ENCODE measurements around the gene NME8. TPM values are rescaled to one million over a fixed set of nuclear protein-coding genes. Genes with fewer than 3 reads are reported as not detected.
"Not testable (repeated sequence)": the region's sequence is repeated elsewhere in the genome, so short reads cannot be mapped to it uniquely, and the experiment has no call there.

Gene NME8
- not detected in 2 replicates for total RNA-seq (2014; rRNA removed; shearing (Covaris generic); ENCODE audit: low replicate concordance)

- Histone ChIP-seq H3K27me3 (0 out of 2 replicates have a peak, but pooled peaks cover under 1% of the 10 kb centered on the region), H3K36me3 (no peaks in the 10 kb centered on the region), H3K4me3 (no peak within 1 kb of the TSS), H3K9me3 (no peaks in the 10 kb centered on the region)
- no peak for DNase-seq
Observed at GRCh38 chr7:37848297-37848696, at the start of gene NME8. TSS of gene NME8 (plus strand) at chr7:37848597. CDS start at chr7:37850267, 1,670 bp downstream.

- Histone ChIP-seq H3K36me3 (no peaks in the 10 kb centered on the region), H3K9me3 (no peaks in the 10 kb centered on the region), H3K27me3 (no peaks in the 10 kb centered on the region), H3K4me3 (no peak overlapping the region)
- DNase-seq = no peak
Observed at GRCh38 chr7:37806152-37806551, 42.2 kb upstream of the NME8 start.

GRCh38 chr7:37812161-37812580 lies 36.2 kb upstream of the NME8 start:
- not testable (repeated sequence) for H3K36me3 ChIP-seq, DNase-seq, H3K9me3 ChIP-seq, H3K27me3 ChIP-seq, H3K4me3 ChIP-seq

- H3K4me3 ChIP-seq = no peak overlapping the region
- no peaks in the 10 kb centered on the region for H3K36me3 ChIP-seq
- no peaks in the 10 kb centered on the region for H3K9me3 ChIP-seq
- DNase-seq = no peak
- H3K27me3 ChIP-seq = no peaks in the 10 kb centered on the region
Observed at GRCh38 chr7:37815671-37816371, 32.6 kb upstream of the NME8 start.

GRCh38 chr7:37816922-37817590 lies 31.3 kb upstream of the NME8 start:
- H3K27me3 ChIP-seq = no peaks in the 10 kb centered on the region
- no peaks in the 10 kb centered on the region for H3K9me3 ChIP-seq
- H3K4me3 ChIP-seq = no peak overlapping the region
- no peak for DNase-seq
- no peaks in the 10 kb centered on the region for H3K36me3 ChIP-seq

- H3K4me3 ChIP-seq = no peak overlapping the region
- H3K27me3 ChIP-seq = no peaks in the 10 kb centered on the region
- no peaks in the 10 kb centered on the region for H3K9me3 ChIP-seq
- no peaks in the 10 kb centered on the region for H3K36me3 ChIP-seq
- DNase-seq = no peak
Observed at GRCh38 chr7:37817591-37817960, 30.8 kb upstream of the NME8 start.

- no peak for DNase-seq
- Histone ChIP-seq H3K36me3 (no peaks in the 10 kb centered on the region), H3K27me3 (no peaks in the 10 kb centered on the region), H3K4me3 (no peak overlapping the region), H3K9me3 (no peaks in the 10 kb centered on the region)
Observed at GRCh38 chr7:37817996-37818720, 30.2 kb upstream of the NME8 start.

GRCh38 chr7:37820708-37821468 lies 27.5 kb upstream of the NME8 start:
- H3K27me3 ChIP-seq = no peaks in the 10 kb centered on the region

GRCh38 chr7:37822946-37823345 lies 25.5 kb upstream of the NME8 start:
- no peaks in the 10 kb centered on the region for H3K9me3 ChIP-seq

More at GRCh38 chr7:37820708-37821468, 27.5 kb upstream of the NME8 start:
- H3K4me3 ChIP-seq = no peak overlapping the region
- no peaks in the 10 kb centered on the region for H3K9me3 ChIP-seq
- DNase-seq = no peak
- H3K36me3 ChIP-seq = no peaks in the 10 kb centered on the region

GRCh38 chr7:37823557-37823956 lies 24.8 kb upstream of the NME8 start:
- Histone ChIP-seq H3K4me3 (no peak overlapping the region), H3K36me3 (no peaks in the 10 kb centered on the region), H3K27me3 (no peaks in the 10 kb centered on the region; the same call in 1 of the 2 replicates), H3K9me3 (no peaks in the 10 kb centered on the region)
- DNase-seq = no peak

More at GRCh38 chr7:37822946-37823345, 25.5 kb upstream of the NME8 start:
- no peak for DNase-seq
- Histone ChIP-seq H3K4me3 (no peak overlapping the region), H3K36me3 (no peaks in the 10 kb centered on the region), H3K27me3 (no peaks in the 10 kb centered on the region; the same call in 1 of the 2 replicates)

GRCh38 chr7:37825038-37825437 lies 23.4 kb upstream of the NME8 start:
- Histone ChIP-seq H3K9me3 (no peaks in the 10 kb centered on the region), H3K27me3 (no peaks in the 10 kb centered on the region; the same call in 1 of the 2 replicates), H3K4me3 (no peak overlapping the region), H3K36me3 (no peaks in the 10 kb centered on the region)
- DNase-seq = no peak

- no peaks in the 10 kb centered on the region for H3K9me3 ChIP-seq
- no peaks in the 10 kb centered on the region; the same call in 1 of the 2 replicates for H3K27me3 ChIP-seq
- no peak overlapping the region for H3K4me3 ChIP-seq
- H3K36me3 ChIP-seq = no peaks in the 10 kb centered on the region
- no peak for DNase-seq
Observed at GRCh38 chr7:37826825-37827224, 21.6 kb upstream of the NME8 start.

GRCh38 chr7:37831244-37831643 lies 17.2 kb upstream of the NME8 start:
- no peaks in the 10 kb centered on the region for H3K36me3 ChIP-seq
- no peak for DNase-seq
- H3K4me3 ChIP-seq = no peak overlapping the region
- H3K9me3 ChIP-seq = no peaks in the 10 kb centered on the region
- peaks cover 2% of the 10 kb centered on the region; the same call in 1 of the 2 replicates for H3K27me3 ChIP-seq

- Histone ChIP-seq H3K4me3 (no peak overlapping the region), H3K9me3 (no peaks in the 10 kb centered on the region), H3K36me3 (no peaks in the 10 kb centered on the region), H3K27me3 (peaks cover 2% of the 10 kb centered on the region; the same call in 1 of the 2 replicates)
- peak; percentile 31 for DNase-seq
Observed at GRCh38 chr7:37832194-37832593, 16.2 kb upstream of the NME8 start.

- Histone ChIP-seq H3K27me3 (peaks cover 2% of the 10 kb centered on the region; the same call in 1 of the 2 replicates), H3K4me3 (peak overlapping the region; percentile 14; the same call in 1 of the 2 replicates), H3K9me3 (no peaks in the 10 kb centered on the region), H3K36me3 (no peaks in the 10 kb centered on the region)
- peak; percentile 21 for DNase-seq
Observed at GRCh38 chr7:37833107-37833817, 15.1 kb upstream of the NME8 start.

GRCh38 chr7:37833818-37834146 lies 14.6 kb upstream of the NME8 start:
- H3K36me3 ChIP-seq = no peaks in the 10 kb centered on the region
- DNase-seq = no peak
- H3K27me3 ChIP-seq = peaks cover 2% of the 10 kb centered on the region; the same call in 1 of the 2 replicates
- H3K4me3 ChIP-seq = no peak overlapping the region
- no peaks in the 10 kb centered on the region for H3K9me3 ChIP-seq

Data from MG63 (cell line).